ENCODE measurements around the gene DTNA. TPM values are rescaled to one million over a fixed set of nuclear protein-coding genes. Genes with fewer than 3 reads are reported as not detected.

Gene DTNA
- total RNA-seq, 1 experiment from 2014 or later = 9.6 TPM

DNA sequence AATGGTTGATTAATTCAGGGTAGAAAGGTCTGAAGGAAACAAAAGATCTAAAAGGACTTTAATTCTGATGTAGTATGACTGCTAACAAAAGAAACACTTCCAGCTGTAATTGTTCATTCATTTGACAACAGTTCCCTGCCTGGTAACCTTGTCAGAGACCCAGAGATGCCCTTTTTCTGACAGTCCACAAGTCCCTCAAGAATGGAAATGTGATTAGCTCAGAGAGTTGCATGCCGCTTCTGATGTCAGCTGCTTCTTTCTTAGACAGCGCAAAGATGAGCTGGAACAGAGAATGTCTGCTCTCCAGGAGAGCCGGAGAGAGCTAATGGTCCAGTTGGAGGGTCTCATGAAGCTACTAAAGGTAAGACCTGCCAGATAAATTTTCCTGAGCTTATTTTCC is 153.6 kb downstream of the DTNA start (continued):
- TF ChIP-seq ATF3 (IDR thresholded peaks at IDR 0.05) (no peak), ELF1 (IDR thresholded peaks at IDR 0.05; ENCODE audit: borderline replicate concordance, low read depth) (no peak), SIN3A (IDR thresholded peaks at IDR 0.05; ENCODE audit: low read depth) (no peak)

DNA sequence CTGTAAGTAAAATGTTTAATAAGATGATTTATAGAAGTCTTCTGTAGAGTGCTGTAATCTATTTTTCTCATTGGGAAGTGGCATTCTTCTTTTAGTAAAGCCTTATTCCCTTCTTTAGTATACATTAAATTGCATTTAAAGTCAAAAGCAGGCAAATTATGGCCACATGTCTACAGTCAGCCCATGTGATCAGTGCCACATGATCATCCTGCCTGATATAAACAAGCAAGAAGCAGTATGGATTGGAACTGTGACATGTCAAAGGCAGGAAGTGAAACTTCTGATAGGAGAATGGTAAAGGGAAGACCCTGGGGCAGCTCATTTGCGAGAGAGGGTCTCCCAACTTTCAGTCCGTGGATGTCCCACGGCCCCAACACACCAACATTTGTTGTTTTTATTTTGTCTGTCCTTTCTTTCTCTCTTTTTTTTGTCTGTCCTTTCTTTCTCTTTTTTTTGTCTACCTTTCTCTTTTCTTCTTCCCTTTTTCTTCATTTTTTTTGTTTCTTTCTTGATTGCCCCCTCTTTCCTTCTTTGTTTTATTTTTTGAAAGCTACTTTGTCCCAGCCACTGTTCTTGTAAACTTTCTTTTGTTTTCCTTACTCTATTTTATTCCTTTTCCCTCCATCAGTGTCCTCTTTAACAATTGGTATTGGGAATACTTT is 154.9 kb downstream of the DTNA start:
- no peaks in the 10 kb centered on the region for H3K79me2 ChIP-seq (ENCODE audit: insufficient read depth, low read length)
- ChIA-PET RAD21 (ENCODE audit: low non-redundant PET in 1 of 2, low total read pairs in 2 of 2, uncharacterized antibody in 2 of 2, unreplicated experiment in 2 of 2) (no interaction called here), POLR2A (no interaction called here), CTCF (no interaction called here)
- H3K9me3 ChIP-seq (ENCODE audit: control insufficient read depth in 1 of 2, insufficient read depth in 1 of 2, low read depth in 1 of 2, low read length in 2 of 2) = no peaks in the 10 kb centered on the region
- ATAC-seq = no peak
- H3K9ac ChIP-seq (ENCODE audit: low read length) = no peak overlapping the region
- peaks cover 0 to 12% of the 10 kb centered on the region in 2 experiments; a peak in 2 of 4 replicates for H3K4me1 ChIP-seq (ENCODE audit: control insufficient read depth in 1 of 2, insufficient read depth in 2 of 2, low read length in 2 of 2)
- H3K4me3 ChIP-seq (replicated peaks in 1 of 2; ENCODE audit: low read depth in 1 of 2, low read length in 2 of 2) = no peak overlapping the region
- H3K27me3 ChIP-seq (ENCODE audit: insufficient read depth, low read length) = no peaks in the 10 kb centered on the region
- no peak overlapping the region for H3K4me2 ChIP-seq (ENCODE audit: low read length)
- intact Hi-C loops (cut with micrococcal nuclease) = loop anchor here (10.0 kb wide), 1 partner anchor 480 kb away; the partner anchor contains the start of gene ZNF24
- DNase-seq (ENCODE audit: low read depth, low spot score) = no peak
- BruUV-seq (replicated peaks) = no TSS peak
- H3K9me2 ChIP-seq (ENCODE audit: insufficient read depth) = no peaks in the 10 kb centered on the region
- H3K27ac ChIP-seq (ENCODE audit: low read depth, low read length) = no peak overlapping the region
- no peaks in the 10 kb centered on the region for H4K20me1 ChIP-seq (ENCODE audit: insufficient read depth)
- no peak overlapping the region for H2AFZ ChIP-seq (ENCODE audit: low read depth, low read length, poor library complexity, severe bottlenecking)
- no peaks in the 10 kb centered on the region for H3K36me3 ChIP-seq (ENCODE audit: control insufficient read depth in 1 of 2, insufficient read depth in 2 of 2, low read length in 2 of 2)
- TF ChIP-seq EZH2phosphoT487 (IDR thresholded peaks at IDR 0.05; ENCODE audit: borderline replicate concordance) (no peak), MAX (IDR thresholded peaks at IDR 0.05) (no peak), JUND (IDR thresholded peaks at IDR 0.05) (no peak), POLR2A (IDR thresholded peaks at IDR 0.05; ENCODE audit: borderline replicate concordance, extremely low read depth, insufficient read depth, insufficient read length) (no peak), ZFX (IDR thresholded peaks at IDR 0.05) (no peak), SP1 (IDR thresholded peaks at IDR 0.05; ENCODE audit: low read depth) (no peak), EZH2 (IDR thresholded peaks at IDR 0.05) (no peak), POLR2AphosphoS5 (IDR thresholded peaks at IDR 0.05; ENCODE audit: low read depth, low read length) (no peak), ZNF274 (IDR thresholded peaks at IDR 0.05; ENCODE audit: low read depth, low read length) (no peak), FOSL1 (IDR thresholded peaks at IDR 0.05; ENCODE audit: low read depth) (no peak), ATF3 (IDR thresholded peaks at IDR 0.05) (no peak), CTCF (IDR thresholded peaks at IDR 0.05 in 2 of 3, conservative IDR thresholded peaks at IDR 0.05 in 1 of 3; ENCODE audit: borderline replicate concordance in 1 of 3, insufficient read depth in 1 of 3, low read depth in 2 of 3, low read length in 2 of 3) (no peak), EGR1 (IDR thresholded peaks at IDR 0.05; ENCODE audit: low read depth) (no peak), CBX3 (IDR thresholded peaks at IDR 0.05; ENCODE audit: low read depth) (no peak), TCF7L2 (IDR thresholded peaks at IDR 0.05; ENCODE audit: borderline replicate concordance, extremely low read depth, insufficient read depth, insufficient read length) (no peak), RAD21 (IDR thresholded peaks at IDR 0.05; ENCODE audit: low read depth) (no peak)
- TF ChIP-seq, protein P1, sequence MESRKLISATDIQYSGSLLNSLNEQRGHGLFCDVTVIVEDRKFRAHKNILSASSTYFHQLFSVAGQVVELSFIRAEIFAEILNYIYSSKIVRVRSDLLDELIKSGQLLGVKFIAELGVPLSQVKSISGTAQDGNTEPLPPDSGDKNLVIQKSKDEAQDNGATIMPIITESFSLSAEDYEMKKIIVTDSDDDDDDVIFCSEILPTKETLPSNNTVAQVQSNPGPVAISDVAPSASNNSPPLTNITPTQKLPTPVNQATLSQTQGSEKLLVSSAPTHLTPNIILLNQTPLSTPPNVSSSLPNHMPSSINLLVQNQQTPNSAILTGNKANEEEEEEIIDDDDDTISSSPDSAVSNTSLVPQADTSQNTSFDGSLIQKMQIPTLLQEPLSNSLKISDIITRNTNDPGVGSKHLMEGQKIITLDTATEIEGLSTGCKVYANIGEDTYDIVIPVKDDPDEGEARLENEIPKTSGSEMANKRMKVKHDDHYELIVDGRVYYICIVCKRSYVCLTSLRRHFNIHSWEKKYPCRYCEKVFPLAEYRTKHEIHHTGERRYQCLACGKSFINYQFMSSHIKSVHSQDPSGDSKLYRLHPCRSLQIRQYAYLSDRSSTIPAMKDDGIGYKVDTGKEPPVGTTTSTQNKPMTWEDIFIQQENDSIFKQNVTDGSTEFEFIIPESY (IDR thresholded peaks at IDR 0.05; ENCODE audit: extremely low read depth, insufficient replicate concordance, low read length) = no peak

Data from HCT116 (cell line).